ENCODE data around the gene CRLF3.
"Not testable (repeated sequence)": the region's sequence is repeated elsewhere in the genome, so short reads cannot be mapped to it uniquely, and the experiment has no call there.

CRLF3 gene

DNA sequence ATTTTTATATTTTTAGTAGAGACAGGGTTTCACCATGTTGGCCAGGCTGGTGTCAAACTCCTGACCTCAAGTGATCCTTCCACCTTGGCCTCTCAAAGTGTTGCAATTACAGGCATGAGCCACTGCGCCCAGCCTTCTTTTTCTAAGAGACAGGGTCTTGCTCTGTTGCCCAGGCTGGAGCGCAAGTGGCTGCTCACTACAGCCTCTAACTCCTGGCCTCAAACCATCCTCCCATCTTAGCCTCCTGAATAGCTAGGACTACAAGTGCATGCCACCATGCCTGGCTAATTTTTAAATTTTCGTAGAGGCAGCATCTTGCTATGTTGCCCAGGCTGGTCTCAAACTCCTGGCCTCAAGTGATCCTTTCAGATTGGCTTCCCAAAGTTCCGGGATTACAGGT is 76.9 kb downstream of the CRLF3 start:
- DNase-seq (ENCODE audit: low read depth in 3 of 3, low spot score in 1 of 3): not testable (repeated sequence)

DNA sequence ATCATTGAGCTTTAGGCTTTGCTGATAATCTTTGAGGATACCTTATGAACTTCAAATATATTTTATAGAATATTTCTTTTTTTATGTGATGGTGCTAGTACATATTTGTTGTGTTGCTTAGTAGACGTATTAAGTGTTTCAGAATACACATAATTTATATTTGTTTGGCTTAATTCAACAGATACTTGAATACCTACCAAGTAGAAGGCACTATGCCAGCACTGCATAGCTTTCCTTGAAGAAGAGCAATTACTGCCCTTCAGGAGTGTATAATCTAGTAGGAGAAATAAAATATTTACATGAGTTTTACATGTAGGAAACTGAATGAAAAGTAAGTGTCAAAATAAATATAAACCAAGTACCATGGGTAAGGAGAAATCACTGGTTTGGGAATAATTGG is 81.8 kb downstream of the CRLF3 start:
- DNase-seq (ENCODE audit: low read depth in 3 of 3, low spot score in 1 of 3): not testable (repeated sequence)

DNA sequence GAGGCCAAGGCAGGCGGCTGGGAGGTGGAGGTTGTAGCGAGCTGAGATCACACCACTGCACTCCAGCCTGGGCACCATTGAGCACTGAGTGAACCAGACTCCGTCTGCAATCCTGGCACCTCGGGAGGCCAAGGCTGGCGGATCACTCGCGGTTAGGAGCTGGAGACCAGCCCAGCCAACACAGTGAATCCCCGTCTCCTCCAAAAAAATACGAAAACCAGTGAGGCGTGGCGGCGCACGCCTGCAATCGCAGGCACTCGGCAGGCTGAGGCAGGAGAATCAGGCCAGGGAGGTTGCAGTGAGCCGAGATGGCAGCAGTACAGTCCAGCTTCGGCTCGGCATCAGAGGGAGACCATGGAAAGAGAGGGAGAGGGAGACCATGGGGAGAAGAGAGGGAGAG is 88.1 kb downstream of the CRLF3 start:
- not testable (repeated sequence) for DNase-seq (ENCODE audit: low read depth in 3 of 3, low spot score in 1 of 3)

DNA sequence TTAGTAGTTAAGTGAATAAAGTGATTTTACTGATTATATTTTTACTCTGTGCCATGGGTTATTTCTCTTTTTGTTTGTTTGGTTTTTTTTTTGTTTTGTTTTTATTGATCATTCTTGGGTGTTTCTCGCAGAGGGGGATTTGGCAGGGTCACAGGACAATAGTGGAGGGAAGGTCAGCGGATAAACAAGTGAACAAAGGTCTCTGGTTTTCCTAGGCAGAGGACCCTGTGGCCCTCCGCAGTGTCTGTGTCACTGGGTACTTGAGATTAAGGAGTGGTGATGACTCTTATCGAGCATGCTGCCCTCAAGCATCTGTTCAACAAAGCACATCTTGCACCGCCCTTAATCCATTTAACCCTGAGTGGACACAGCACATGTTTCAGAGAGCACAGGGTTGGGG is 88.8 kb downstream of the CRLF3 start:
- DNase-seq (ENCODE audit: low read depth in 3 of 3, low spot score in 1 of 3): not testable (repeated sequence)

DNA sequence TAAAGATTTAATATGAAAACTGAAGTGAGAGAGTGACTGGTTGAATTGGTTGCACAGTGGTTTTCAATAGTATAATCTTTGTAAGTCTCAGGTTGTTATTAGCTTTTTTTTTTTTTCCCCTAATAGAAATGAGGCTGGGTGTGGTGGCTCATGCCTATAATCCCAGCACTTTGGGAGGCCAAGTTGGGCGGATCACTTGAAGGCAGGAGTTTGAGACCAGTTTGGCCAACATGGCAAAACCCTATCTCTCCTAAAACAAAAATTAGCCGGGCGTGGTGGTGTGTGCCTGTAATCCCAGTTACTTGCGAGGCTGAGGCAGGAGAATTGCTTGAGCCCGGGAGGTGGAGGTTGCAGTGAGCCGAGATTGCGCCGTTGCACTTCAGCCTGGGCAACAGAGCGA is 89.3 kb downstream of the CRLF3 start:
- not testable (repeated sequence) for DNase-seq (ENCODE audit: low read depth in 3 of 3, low spot score in 1 of 3)

DNA sequence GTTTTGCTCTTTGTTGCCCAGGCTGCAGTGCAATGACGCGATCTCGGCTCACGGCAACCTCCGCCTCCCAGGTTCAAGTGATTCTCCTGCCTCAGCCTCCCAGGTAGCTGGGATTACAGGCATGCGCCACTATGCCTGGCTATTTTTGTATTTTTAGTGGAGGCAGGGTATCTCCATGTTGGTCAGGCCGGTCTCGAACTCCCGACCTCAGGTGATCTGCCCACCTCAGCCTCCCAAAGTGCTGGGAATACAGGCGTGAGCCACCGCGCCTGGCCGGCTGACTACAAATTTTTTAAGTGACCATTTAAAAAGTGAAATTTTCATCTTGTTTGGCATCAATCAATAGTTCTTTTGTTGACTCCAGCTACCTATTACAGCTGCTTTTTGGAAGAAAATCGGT is 90.3 kb downstream of the CRLF3 start:
- DNase-seq (ENCODE audit: low read depth in 3 of 3, low spot score in 1 of 3): not testable (repeated sequence)
